ENCODE data around the gene TMEM169. TPM values are rescaled to one million over a fixed set of nuclear protein-coding genes. Genes with fewer than 3 reads are reported as not detected.

TMEM169 gene
- total and polyA plus RNA-seq, 9 of the 15 experiments (the other 6 are each of a cell fraction or from before 2014, with no cell fraction given): 0.01 to 0.09 (median 0.04) TPM; not detected in 5

- no peak for TF ChIP-seq ZNF785 (CRISPR knock-in tag; IDR thresholded peaks at IDR 0.05)
- no peak for TF ChIP-seq CC2D1A (IDR thresholded peaks at IDR 0.05)
- no peak for TF ChIP-seq FOXA1 (IDR thresholded peaks at IDR 0.05; ENCODE audit: borderline replicate concordance)
- no peak for TF ChIP-seq NFYB (IDR thresholded peaks at IDR 0.05; ENCODE audit: extremely low read depth, insufficient read length)
- no peak for TF ChIP-seq ZNF830 (CRISPR knock-in tag; IDR thresholded peaks at IDR 0.05)
- TF ChIP-seq PPARD (CRISPR knock-in tag; IDR thresholded peaks at IDR 0.05): no peak
- no peak for TF ChIP-seq E4F1 (CRISPR knock-in tag; IDR thresholded peaks at IDR 0.05; ENCODE audit: borderline replicate concordance)
- TF ChIP-seq ATF3 (IDR thresholded peaks at IDR 0.05): no peak
- TF ChIP-seq ATF3 (CRISPR knock-in tag; conservative IDR thresholded peaks at IDR 0.05): no peak
- no peak for TF ChIP-seq FOXA3 (CRISPR knock-in tag; conservative IDR thresholded peaks at IDR 0.05 in 1 of 2, IDR thresholded peaks at IDR 0.05 in 1 of 2)
- TF ChIP-seq MYNN (IDR thresholded peaks at IDR 0.05): peak; percentile 57; the same call in 1 of the 2 replicates
- TF ChIP-seq MYNN (CRISPR knock-in tag; IDR thresholded peaks at IDR 0.05): no peak
- no peak for TF ChIP-seq SNRNP70 (optimal IDR thresholded peaks at IDR 0.05; ENCODE audit: low read depth, low read length)
- no peak for TF ChIP-seq ARID4B (CRISPR knock-in tag; IDR thresholded peaks at IDR 0.05)
- TF ChIP-seq CBFA2T2 (conservative IDR thresholded peaks at IDR 0.05): 0 out of 2 replicates have a peak, but pooled peaks have one; percentile 22
- TF ChIP-seq BCOR (IDR thresholded peaks at IDR 0.05): no peak
- no peak for TF ChIP-seq ATF1 (CRISPR knock-in tag; IDR thresholded peaks at IDR 0.05)
- no peak for TF ChIP-seq ATF1 (tag; IDR thresholded peaks at IDR 0.05)
- TF ChIP-seq HLTF (IDR thresholded peaks at IDR 0.05): no peak
- TF ChIP-seq BRD4 (IDR thresholded peaks at IDR 0.05): no peak
- 0 out of 2 replicates have a peak, but pooled peaks have one; percentile 32 for TF ChIP-seq CBX1 (IDR thresholded peaks at IDR 0.05; ENCODE audit: low read depth)
- TF ChIP-seq ZNF280B (CRISPR knock-in tag; IDR thresholded peaks at IDR 0.05): no peak
Observed at GRCh38 chr2:216081487-216082116, at the start of gene TMEM169, which contains the start of gene PECR (continued).

Measured in K562 (cell line).